IMR-90 (cell line): ENCODE measurements around the gene DRAP1. TPM values are rescaled to one million over a fixed set of nuclear protein-coding genes. Genes with fewer than 3 reads are reported as not detected.

Experiments
- ATAC-seq: fragments of 200-7000 bp; cut with Tn5 transposase; 2 replicates; pipeline ENCODE4 v1.9.1; 2020; ENCODE audit warnings: low read depth, mild to moderate bottlenecking, moderate library complexity
- BruUV-seq: library from RNA; stranded (reverse); fragments of 400-500 nt; replicated peaks from 2 replicates; lab custom pipeline; 2021; lab: Mats Ljungman, UMichigan
- CTCF ChIA-PET: fragments of 300-600 bp; formaldehyde crosslinking; extraction: SDS; loops from one replicate; lab custom pipeline; 2021; ENCODE audit warnings: antibody characterized with exemption; lab: Yijun Ruan, JAX
- POLR2A ChIA-PET: fragments of 300-600 bp; sonication (Branson Sonifier 250); formaldehyde crosslinking; loops from one replicate; lab custom pipeline; 2022; ENCODE audit warnings: antibody characterized with exemption; ENCODE audit not compliant: unreplicated experiment; lab: Charles Lee
- DNase-seq: peaks from one replicate; pipeline ENCODE4 v3.0.0; 2013
- H2AFZ ChIP-seq: replicated peaks from 2 replicates; pipeline ENCODE3; 2013; ENCODE audit warnings: low read length, mild to moderate bottlenecking; ENCODE audit not compliant: poor library complexity
- H2AK5ac ChIP-seq: 2 replicates; pipeline ENCODE4 v1.6.1; 2013; ENCODE audit warnings: low read depth, low read length, inconsistent platforms
- H2AK9ac ChIP-seq: replicated peaks from 2 replicates; pipeline ENCODE3; 2013; ENCODE audit warnings: mild to moderate bottlenecking, low read depth, low read length, moderate library complexity; ENCODE audit not compliant: poor library complexity
- H2BK120ac ChIP-seq: 2 replicates; pipeline ENCODE4 v1.6.1; 2013; ENCODE audit warnings: low read depth, low read length, inconsistent platforms
- H2BK15ac ChIP-seq: 3 replicates; pipeline ENCODE4 v1.6.1; 2013; ENCODE audit warnings: low read depth, low read length, inconsistent platforms
- H2BK20ac ChIP-seq: 2 replicates; pipeline ENCODE4 v1.6.1; 2013; ENCODE audit warnings: low read depth, mild to moderate bottlenecking, inconsistent platforms, low read length, moderate library complexity
- H2BK5ac ChIP-seq: 2 replicates; pipeline ENCODE4 v1.6.1; 2013; ENCODE audit warnings: mild to moderate bottlenecking, low read depth, low read length, inconsistent platforms; ENCODE audit not compliant: poor library complexity, severe bottlenecking
- H3K14ac ChIP-seq: replicated peaks from 2 replicates; pipeline ENCODE4 v1.6.1; 2013; ENCODE audit warnings: low read depth, low read length, inconsistent platforms
- H3K18ac ChIP-seq: 2 replicates; pipeline ENCODE4 v1.6.1; 2013; ENCODE audit warnings: low read depth, low read length, control low read depth
- H3K23ac ChIP-seq: 2 replicates; pipeline ENCODE4 v1.6.1; 2013; ENCODE audit warnings: low read depth, low read length, inconsistent platforms
- H3K27ac ChIP-seq: 2 replicates; pipeline ENCODE4 v1.5.1; 2013; ENCODE audit warnings: mild to moderate bottlenecking, control low read depth, low read length; ENCODE audit not compliant: insufficient read depth
- H3K27me3 ChIP-seq: 2 replicates; pipeline ENCODE4 v1.6.1; 2013; ENCODE audit warnings: low read length; ENCODE audit not compliant: control insufficient read depth, insufficient read depth
- H3K36me3 ChIP-seq: 2 replicates; pipeline ENCODE4 v1.6.1; 2013; ENCODE audit warnings: low read length, mixed read lengths; ENCODE audit not compliant: control insufficient read depth, insufficient read depth
- H3K4ac ChIP-seq: 2 replicates; pipeline ENCODE4 v1.6.1; 2013; ENCODE audit warnings: low read depth, low read length, inconsistent platforms
- H3K4me1 ChIP-seq: 2 replicates; pipeline ENCODE4 v1.6.1; 2013; ENCODE audit warnings: low read length, mixed read lengths; ENCODE audit not compliant: control insufficient read depth, insufficient read depth
- H3K4me2 ChIP-seq: 2 replicates; pipeline ENCODE4 v1.6.1; 2013; ENCODE audit warnings: low read depth, mild to moderate bottlenecking, control low read depth, low read length, moderate library complexity
- H3K4me3 ChIP-seq: 2 replicates; pipeline ENCODE4 v1.5.1; 2013; ENCODE audit warnings: low read depth, mild to moderate bottlenecking, control low read depth, low read length, moderate library complexity; ENCODE audit not compliant: insufficient read depth
- H3K56ac ChIP-seq: 2 replicates; pipeline ENCODE4 v1.6.1; 2013; ENCODE audit warnings: low read length, inconsistent platforms; ENCODE audit not compliant: insufficient read depth; ENCODE audit errors: extremely low read depth
- H3K79me1 ChIP-seq, 2 experiments: 2 replicates each; pipeline ENCODE4 v1.6.1; 2013; ENCODE audit warnings: low read length in 2 of 2, inconsistent platforms in 1 of 2, low read depth in 1 of 2
- H3K9ac ChIP-seq: 2 replicates; pipeline ENCODE4 v1.6.1; 2013; ENCODE audit warnings: low read depth, low read length, control low read depth
- H3K9me1 ChIP-seq: 2 replicates; pipeline ENCODE4 v1.6.1; 2013; ENCODE audit warnings: low read length, inconsistent platforms; ENCODE audit not compliant: insufficient read depth
- H3K9me3 ChIP-seq: 2 replicates; pipeline ENCODE4 v1.6.1; 2013; ENCODE audit warnings: low read length; ENCODE audit not compliant: control insufficient read depth, insufficient read depth
- H4K20me1 ChIP-seq: 2 replicates; pipeline ENCODE4 v1.6.1; 2013; ENCODE audit warnings: low read length, inconsistent platforms; ENCODE audit not compliant: insufficient read depth
- H4K5ac ChIP-seq: 2 replicates; pipeline ENCODE4 v1.6.1; 2013; ENCODE audit warnings: mild to moderate bottlenecking, low read depth, low read length, control low read depth
- H4K8ac ChIP-seq, 2 experiments: 2 replicates each; pipeline ENCODE4 v1.6.1; 2013; ENCODE audit warnings: low read depth in 2 of 2, low read length in 2 of 2, control low read depth in 1 of 2, inconsistent platforms in 1 of 2
- H4K91ac ChIP-seq: 2 replicates; pipeline ENCODE4 v1.6.1; 2013; ENCODE audit warnings: low read depth, low read length, inconsistent platforms; ENCODE audit not compliant: insufficient read depth
- CHD1 ChIP-seq: IDR thresholded peaks from 2 replicates; pipeline ENCODE4 v1.6.1; 2012; ENCODE audit warnings: low read depth, low read length, improper control_type of control experiment
- MXI1 ChIP-seq: IDR thresholded peaks from 2 replicates; pipeline ENCODE4 v1.6.1; 2012; ENCODE audit warnings: low read depth, mild to moderate bottlenecking, low read length, moderate library complexity, borderline replicate concordance
- POLR2A ChIP-seq: IDR thresholded peaks from 2 replicates; pipeline ENCODE4 v1.6.1; 2012; ENCODE audit warnings: mild to moderate bottlenecking, low read depth, low read length
- WGBS, 2 experiments: methylation state at CpG; one replicate each; pipeline versions ENCODE4 v1.1.5 to v1.1.7; 2013; ENCODE audit warnings: missing lambda C conversion rate in 2 of 2; ENCODE audit not compliant: insufficient read length in 1 of 2; ENCODE audit errors: extremely low coverage in 2 of 2; 5-methylcytosine and 5-hydroxymethylcytosine counted together
- dilution Hi-C: fragments of 300-500 bp; cut with HindIII; formaldehyde crosslinking; loops from one replicate; pipeline ENCODE4 v1.14.3; 2018; ENCODE audit warnings: low sequenced_read_pairs; ENCODE audit not compliant: unreplicated experiment
- in situ Hi-C: fragments of 300-500 bp; cut with MboI; formaldehyde crosslinking; loops from 3 replicates; pipeline ENCODE4 v1.14.3; 2019; ENCODE audit warnings: low sequenced_read_pairs, inconsistent platforms, mixed read lengths
- intact Hi-C: fragments of 100-400 bp; cut with micrococcal nuclease; formaldehyde crosslinking; loops from 2 replicates; pipeline ENCODE4 v1.10.0; 2022
- polyA plus RNA-seq, 3 experiments: library from polyadenylated mRNA; depleted of rRNA; stranded (reverse); fragments of >200 nt; gene quantifications; 2 replicates each; pipeline ENCODE4 v1.2.3, GENCODE V29; 2012; ENCODE audit warnings: low replicate concordance in 1 of 3
- total RNA-seq: library from RNA; depleted of rRNA; stranded (reverse); fragments of >200 nt; gene quantifications from 2 replicates; pipeline ENCODE4 v1.2.3, GENCODE V29; 2012

DRAP1 gene
- total and polyA plus RNA-seq, 2 of the 4 experiments (the other 2 are of a cell fraction) = 237 to 344 TPM

GRCh38 chr11:65944191-65944590, 25.0 kb downstream of the DRAP1 start:
- H2BK120ac ChIP-seq = no peak overlapping the region
- no peak overlapping the region for H3K56ac ChIP-seq
- H4K91ac ChIP-seq = no peak overlapping the region
- no peak for ATAC-seq
- no peak overlapping the region for H2AFZ ChIP-seq
- H3K18ac ChIP-seq = no peak overlapping the region
- H3K9me1 ChIP-seq = peaks cover 12% of the 10 kb centered on the region
- no peak overlapping the region for H2BK5ac ChIP-seq
- H4K20me1 ChIP-seq = 0 out of 2 replicates have a peak, but pooled peaks cover 3% of the 10 kb centered on the region
- H3K23ac ChIP-seq = no peak overlapping the region
- H3K4me1 ChIP-seq = peaks cover 6% of the 10 kb centered on the region
- in situ Hi-C loops (no loop called here), intact Hi-C loops (no loop called here), dilution Hi-C loops (no loop called here)
- H3K27ac ChIP-seq = no peak overlapping the region
- H3K4ac ChIP-seq = no peak overlapping the region
- no peak overlapping the region for H3K4me2 ChIP-seq
- H3K9me3 ChIP-seq = no peaks in the 10 kb centered on the region
- no peak overlapping the region for H2BK15ac ChIP-seq
- CTCF ChIA-PET = no interaction called here
- WGBS, 2 experiments = no CpG with 5 or more reads among the region's 8 CpGs
- H2AK5ac ChIP-seq = peak overlapping the region; percentile 40; the same call in 1 of the 2 replicates
- H3K4me3 ChIP-seq = no peak overlapping the region
- no TSS peak for BruUV-seq
- TF ChIP-seq MXI1 (no peak), CHD1 (no peak), POLR2A (no peak)
- POLR2A ChIA-PET = no interaction called here
- no peak overlapping the region for H2AK9ac ChIP-seq
- no peak overlapping the region for H3K14ac ChIP-seq
- H2BK20ac ChIP-seq = no peak overlapping the region
- DNase-seq = no peak
- H4K8ac ChIP-seq = no peak overlapping the region
- H4K5ac ChIP-seq = no peak overlapping the region
- peaks cover 3% of the 10 kb centered on the region; the same call in 1 of the 2 replicates for H3K27me3 ChIP-seq
- peaks cover 0 to 15% of the 10 kb centered on the region in 2 experiments; a peak in 2 of 4 replicates for H3K79me1 ChIP-seq
- H3K36me3 ChIP-seq = no peaks in the 10 kb centered on the region
- no peak overlapping the region for H3K9ac ChIP-seq
